ENCODE measurements around the gene MITF. TPM values are rescaled to one million over a fixed set of nuclear protein-coding genes. Genes with fewer than 3 reads are reported as not detected.

MITF gene
- total RNA-seq, 1 donor from 2014 or later: 12.8 TPM

GRCh38 chr3:69761896-69762767 lies 22.9 kb downstream of the MITF start:
- DNase-seq (ENCODE audit: low spot score): no peak

- DNase-seq (ENCODE audit: low spot score): no peak
Observed at GRCh38 chr3:69762768-69763229, 23.5 kb downstream of the MITF start.

- DNase-seq (ENCODE audit: low spot score): no peak
Observed at GRCh38 chr3:69763458-69763857, 24.2 kb downstream of the MITF start.

- DNase-seq (ENCODE audit: low spot score): no peak
Observed at GRCh38 chr3:69764121-69764741, 25.0 kb downstream of the MITF start.

GRCh38 chr3:69764861-69765260 lies 25.6 kb downstream of the MITF start:
- DNase-seq (ENCODE audit: low spot score): no peak

- no peak for DNase-seq (ENCODE audit: low spot score)
Observed at GRCh38 chr3:69766638-69767037, 27.4 kb downstream of the MITF start.

- DNase-seq (ENCODE audit: low spot score): no peak
Observed at GRCh38 chr3:69767571-69767970, 28.3 kb downstream of the MITF start.

GRCh38 chr3:69768438-69768837 lies 29.2 kb downstream of the MITF start:
- no peak for DNase-seq (ENCODE audit: low spot score)

GRCh38 chr3:69770219-69770618 lies 31.0 kb downstream of the MITF start:
- DNase-seq (ENCODE audit: low spot score): no peak

- DNase-seq (ENCODE audit: low spot score): no peak
Observed at GRCh38 chr3:69770976-69771634, 31.8 kb downstream of the MITF start.

- no peak for DNase-seq (ENCODE audit: low spot score)
Observed at GRCh38 chr3:69772152-69772867, 33.0 kb downstream of the MITF start.

- DNase-seq (ENCODE audit: low spot score): no peak
Observed at GRCh38 chr3:69774029-69774428, 34.8 kb downstream of the MITF start.

- no peak for DNase-seq (ENCODE audit: low spot score)
Observed at GRCh38 chr3:69775751-69776150, 36.5 kb downstream of the MITF start.

- DNase-seq (ENCODE audit: low spot score): no peak
Observed at GRCh38 chr3:69776289-69776688, 37.0 kb downstream of the MITF start.

GRCh38 chr3:69776920-69777581 lies 37.8 kb downstream of the MITF start:
- no peak for DNase-seq (ENCODE audit: low spot score)

GRCh38 chr3:69777582-69777967 lies 38.3 kb downstream of the MITF start:
- DNase-seq (ENCODE audit: low spot score): no peak

- no peak for DNase-seq (ENCODE audit: low spot score)
Observed at GRCh38 chr3:69781593-69781992, 42.3 kb downstream of the MITF start.

- DNase-seq (ENCODE audit: low spot score): peak; percentile 74
Observed at GRCh38 chr3:69784954-69785514, 45.8 kb downstream of the MITF start.

- DNase-seq (ENCODE audit: low spot score): no peak
Observed at GRCh38 chr3:69785769-69786320, 46.6 kb downstream of the MITF start.

GRCh38 chr3:69786854-69787253 lies 47.6 kb downstream of the MITF start:
- no peak for DNase-seq (ENCODE audit: low spot score)

Measured in umbilical cord (tissue), 2 donors.